HG02759 (cell line): Measurements from ENCODE around the gene TMEM119.
A peak's percentile ranks its signal among the peaks of the same experiment; 100 is the strongest.

Experiments used
- ATAC-seq: cut with Tn5 transposase; IDR thresholded peaks from one replicate; pipeline ENCODE4 v1.9.1; 2021; ENCODE audit warnings: mild to moderate bottlenecking, moderate library complexity; ENCODE audit not compliant: unreplicated experiment

TMEM119 gene

GRCh38 chr12:108616941-108617858, 19.3 kb upstream of the TMEM119 start:
- peak; percentile 83 for ATAC-seq

- no peak for ATAC-seq
Observed at GRCh38 chr12:108616359-108616758, 18.5 kb upstream of the TMEM119 start.

- no peak for ATAC-seq
Observed at GRCh38 chr12:108615918-108616317, 18.0 kb upstream of the TMEM119 start.

- no peak for ATAC-seq
Observed at GRCh38 chr12:108614639-108615038, 16.8 kb upstream of the TMEM119 start.

GRCh38 chr12:108614041-108614440, 16.2 kb upstream of the TMEM119 start:
- ATAC-seq = no peak

- ATAC-seq = no peak
Observed at GRCh38 chr12:108613548-108613947, 15.7 kb upstream of the TMEM119 start.

- no peak for ATAC-seq
Observed at GRCh38 chr12:108612788-108613282, 15.0 kb upstream of the TMEM119 start.

GRCh38 chr12:108611884-108612415, 14.1 kb upstream of the TMEM119 start:
- no peak for ATAC-seq

- no peak for ATAC-seq
Observed at GRCh38 chr12:108610856-108611605, 13.1 kb upstream of the TMEM119 start.

- ATAC-seq = no peak
Observed at GRCh38 chr12:108610336-108610815, 12.5 kb upstream of the TMEM119 start.

- peak; percentile 59 for ATAC-seq
Observed at GRCh38 chr12:108609537-108610335, 11.9 kb upstream of the TMEM119 start.

- ATAC-seq = no peak
Observed at GRCh38 chr12:108608616-108609015, 10.7 kb upstream of the TMEM119 start.

- ATAC-seq = no peak
Observed at GRCh38 chr12:108607981-108608600, 10.2 kb upstream of the TMEM119 start.

GRCh38 chr12:108606492-108606891, 8.6 kb upstream of the TMEM119 start:
- ATAC-seq = no peak

GRCh38 chr12:108605690-108606406, 8.0 kb upstream of the TMEM119 start:
- no peak for ATAC-seq

- ATAC-seq = no peak
Observed at GRCh38 chr12:108605000-108605689, 7.3 kb upstream of the TMEM119 start.

GRCh38 chr12:108604208-108604941, 6.5 kb upstream of the TMEM119 start:
- no peak for ATAC-seq

- no peak for ATAC-seq
Observed at GRCh38 chr12:108603743-108604142, 5.9 kb upstream of the TMEM119 start.
